Vagina (tissue), 2 donors: ENCODE data around the gene MED15. TPM values are rescaled to one million over a fixed set of nuclear protein-coding genes. Genes with fewer than 3 reads are reported as not detected.

Source experiments
- DNase-seq, 2 donors: peaks; one replicate each; pipeline ENCODE4 v3.0.0-alpha.2; 2017; ENCODE audit errors: extremely low spot score in 2 of 2
- H3K27ac ChIP-seq: fragments of 200-600 bp; sonication (generic); one replicate; pipeline ENCODE4 v1.5.1; 2019
- H3K27me3 ChIP-seq: fragments of 200-600 bp; sonication (generic); one replicate; pipeline ENCODE4 v1.5.1; 2019
- H3K36me3 ChIP-seq, 2 donors: fragments of 200-600 bp; sonication (generic); one replicate each; pipeline ENCODE4 v1.5.1; 2017 to 2019
- H3K4me1 ChIP-seq: fragments of 200-600 bp; sonication (generic); one replicate; pipeline ENCODE4 v1.5.1; 2019
- H3K4me3 ChIP-seq, 2 donors: fragments of 200-600 bp; sonication (generic); 1 replicate in 1 of 2; 2 replicates in 1 of 2; pipeline ENCODE4 v1.5.1; 2016 to 2019
- H3K9me3 ChIP-seq: fragments of 200-600 bp; sonication (generic); one replicate; pipeline ENCODE4 v1.5.1; 2019
- POLR2A ChIP-seq, 2 donors: fragments of 450-650 bp; IDR thresholded peaks; one replicate each; pipeline ENCODE4 v1.6.1; 2017; ENCODE audit warnings: antibody characterized with exemption in 2 of 2, mild to moderate bottlenecking in 2 of 2, moderate library complexity in 2 of 2
- POLR2AphosphoS5 ChIP-seq, 2 donors: sonication (generic); formaldehyde crosslinking; IDR thresholded peaks; one replicate each; pipeline ENCODE4 v1.9.0; 2017; ENCODE audit warnings: antibody characterized with exemption in 2 of 2, mild to moderate bottlenecking in 2 of 2, low read depth in 1 of 2; ENCODE audit not compliant: insufficient read depth in 1 of 2
- intact Hi-C: fragments of 100-400 bp; cut with DNase I; formaldehyde crosslinking; loops from one replicate; pipeline ENCODE4 v1.15.1; 2023
- total RNA-seq: library from RNA; depleted of rRNA; stranded (reverse); fragments of >200 nt; gene quantifications from one replicate; pipeline ENCODE4 v1.2.3, GENCODE V29; 2016
- TF ChIP-seq, protein P1 (sequence below), 3 experiments: fragments of 450-650 bp in 2 of 3; fragments of 200-600 bp in 1 of 3; sonication (generic) in 1 of 3; IDR thresholded peaks; one replicate each; pipeline ENCODE4 v1.5.1; 2017 to 2019; ENCODE audit warnings: antibody characterized with exemption in 3 of 3, mild to moderate bottlenecking in 2 of 3, moderate library complexity in 2 of 3

The MED15 gene
- total RNA-seq, 1 donor from 2014 or later, result 72.2 TPM

DNA sequence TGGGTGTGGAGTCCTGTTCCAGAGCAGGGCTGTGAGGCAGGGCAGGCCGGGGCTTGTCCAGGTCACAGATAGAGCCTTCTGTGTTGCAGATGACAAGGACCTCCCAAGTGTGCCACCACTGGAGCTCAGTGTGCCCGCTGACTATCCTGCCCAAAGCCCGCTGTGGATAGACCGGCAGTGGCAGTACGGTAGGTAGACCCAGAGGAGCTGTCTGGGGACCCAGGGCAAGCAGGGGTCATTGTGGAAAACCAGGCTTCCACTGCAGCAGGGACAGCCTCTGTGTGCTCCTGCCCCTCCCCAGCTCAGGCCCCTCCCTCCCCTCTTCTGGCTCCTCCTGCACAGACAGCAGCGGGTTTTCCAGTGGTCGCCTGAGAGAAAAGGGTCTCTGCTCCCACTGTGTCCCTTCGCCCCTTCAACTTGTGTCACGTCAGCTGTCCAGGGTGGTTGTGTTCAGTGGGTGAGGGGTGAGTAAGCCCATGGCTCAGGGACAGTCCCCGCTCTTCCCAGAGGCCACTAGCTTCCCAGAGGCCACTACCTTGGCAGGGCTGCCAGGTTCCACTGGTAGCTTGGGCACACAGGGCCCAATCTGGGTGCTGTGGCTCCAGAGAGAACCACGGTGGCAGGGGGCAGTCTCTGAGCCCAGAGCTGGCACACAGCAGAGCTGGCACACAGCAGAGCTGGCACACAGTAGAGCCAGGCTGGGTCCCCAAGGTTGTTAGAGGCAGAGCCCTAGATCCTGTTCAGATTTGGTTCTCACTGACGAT is 78.4 kb downstream of the MED15 start:
- Histone ChIP-seq H3K27me3 (no peaks in the 10 kb centered on the region), H3K9me3 (no peaks in the 10 kb centered on the region), H3K4me1 (peaks cover 46% of the 10 kb centered on the region), H3K36me3 (peaks cover 0 to 58% of the 10 kb centered on the region in 2 donors), H3K27ac (no peak overlapping the region), H3K4me3 (no peak overlapping the region)
- no peak for DNase-seq
- intact Hi-C loops, result no loop called here
- peak in 1 of 2 donors; percentile 1 for TF ChIP-seq POLR2AphosphoS5 (IDR thresholded peaks at IDR 0.05; ENCODE audit: insufficient read depth in 1 of 2, low read depth in 1 of 2)
- TF ChIP-seq POLR2A (IDR thresholded peaks at IDR 0.05), result no peak

DNA sequence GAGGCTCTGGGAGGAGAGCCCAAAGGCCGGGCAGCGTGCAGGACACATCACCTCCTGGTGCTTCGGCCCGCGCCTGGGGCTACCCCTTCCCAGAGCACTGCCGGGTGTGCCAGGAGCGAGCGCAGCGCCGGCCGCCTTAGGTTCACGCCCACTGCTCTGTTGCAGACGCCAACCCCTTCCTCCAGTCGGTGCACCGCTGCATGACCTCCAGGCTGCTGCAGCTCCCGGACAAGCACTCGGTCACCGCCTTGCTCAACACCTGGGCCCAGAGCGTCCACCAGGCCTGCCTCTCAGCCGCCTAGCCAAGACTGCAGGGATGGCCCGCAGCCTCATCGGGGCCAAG is 79.0 kb downstream of the MED15 start:
- TF ChIP-seq POLR2A (IDR thresholded peaks at IDR 0.05), result no peak
- no peak for TF ChIP-seq POLR2AphosphoS5 (IDR thresholded peaks at IDR 0.05; ENCODE audit: insufficient read depth in 1 of 2, low read depth in 1 of 2)
- TF ChIP-seq, protein P1, sequence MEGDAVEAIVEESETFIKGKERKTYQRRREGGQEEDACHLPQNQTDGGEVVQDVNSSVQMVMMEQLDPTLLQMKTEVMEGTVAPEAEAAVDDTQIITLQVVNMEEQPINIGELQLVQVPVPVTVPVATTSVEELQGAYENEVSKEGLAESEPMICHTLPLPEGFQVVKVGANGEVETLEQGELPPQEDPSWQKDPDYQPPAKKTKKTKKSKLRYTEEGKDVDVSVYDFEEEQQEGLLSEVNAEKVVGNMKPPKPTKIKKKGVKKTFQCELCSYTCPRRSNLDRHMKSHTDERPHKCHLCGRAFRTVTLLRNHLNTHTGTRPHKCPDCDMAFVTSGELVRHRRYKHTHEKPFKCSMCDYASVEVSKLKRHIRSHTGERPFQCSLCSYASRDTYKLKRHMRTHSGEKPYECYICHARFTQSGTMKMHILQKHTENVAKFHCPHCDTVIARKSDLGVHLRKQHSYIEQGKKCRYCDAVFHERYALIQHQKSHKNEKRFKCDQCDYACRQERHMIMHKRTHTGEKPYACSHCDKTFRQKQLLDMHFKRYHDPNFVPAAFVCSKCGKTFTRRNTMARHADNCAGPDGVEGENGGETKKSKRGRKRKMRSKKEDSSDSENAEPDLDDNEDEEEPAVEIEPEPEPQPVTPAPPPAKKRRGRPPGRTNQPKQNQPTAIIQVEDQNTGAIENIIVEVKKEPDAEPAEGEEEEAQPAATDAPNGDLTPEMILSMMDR (IDR thresholded peaks at IDR 0.05), result no peak
- Histone ChIP-seq H3K27me3 (no peaks in the 10 kb centered on the region), H3K36me3 (peaks cover 0 to 58% of the 10 kb centered on the region in 2 donors), H3K9me3 (no peaks in the 10 kb centered on the region), H3K4me1 (peaks cover 46% of the 10 kb centered on the region), H3K27ac (no peak overlapping the region), H3K4me3 (no peak overlapping the region)
- DNase-seq, result no peak
- intact Hi-C loops, result no loop called here

DNA sequence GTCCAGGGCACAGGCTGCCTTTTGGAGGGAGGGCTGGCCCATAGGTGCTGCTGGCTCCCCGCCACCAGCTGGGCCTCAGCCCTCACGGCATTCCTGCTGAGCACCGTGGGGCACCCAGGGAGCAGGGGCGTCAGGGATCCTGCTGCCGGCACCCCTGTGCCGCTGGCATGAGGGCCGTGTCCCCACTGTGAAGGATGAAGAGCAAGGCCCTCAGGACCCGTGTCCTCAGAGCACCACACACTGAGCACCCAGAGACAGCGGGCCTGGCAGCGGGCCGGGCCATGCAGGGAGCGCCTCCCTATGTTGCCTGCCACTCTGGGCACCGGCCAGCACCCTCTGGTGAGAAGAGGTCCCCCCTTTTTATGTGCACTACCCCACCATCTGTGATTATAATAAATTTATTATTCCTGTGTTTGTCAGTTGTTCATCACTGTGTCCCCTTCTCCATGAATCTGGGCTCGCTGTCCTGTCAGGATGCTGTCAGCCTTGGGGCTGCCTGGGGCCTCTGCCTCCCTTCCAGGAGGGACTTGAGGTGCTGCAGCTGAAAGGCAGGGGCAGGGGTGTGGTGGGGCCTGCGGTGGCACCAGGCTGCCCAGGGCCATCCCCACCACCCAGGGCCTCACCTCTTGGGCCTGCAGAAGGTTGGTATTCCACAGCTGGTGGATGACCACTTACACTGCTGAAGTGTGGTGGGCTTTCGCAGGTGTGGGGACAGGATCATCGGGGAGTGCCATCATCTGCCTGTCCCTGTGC is 80.0 kb downstream of the MED15 start:
- no peak overlapping the region for H3K4me3 ChIP-seq
- H3K36me3 ChIP-seq, result peaks cover 0 to 51% of the 10 kb centered on the region in 2 donors
- no peaks in the 10 kb centered on the region for H3K9me3 ChIP-seq
- no peak for TF ChIP-seq POLR2AphosphoS5 (IDR thresholded peaks at IDR 0.05; ENCODE audit: insufficient read depth in 1 of 2, low read depth in 1 of 2)
- TF ChIP-seq, protein P1 (IDR thresholded peaks at IDR 0.05), result no peak
- no peak for TF ChIP-seq POLR2A (IDR thresholded peaks at IDR 0.05)
- intact Hi-C loops, result no loop called here
- H3K27me3 ChIP-seq, result no peaks in the 10 kb centered on the region
- DNase-seq, result no peak
- no peak overlapping the region for H3K27ac ChIP-seq
- H3K4me1 ChIP-seq, result peaks cover 46% of the 10 kb centered on the region

DNA sequence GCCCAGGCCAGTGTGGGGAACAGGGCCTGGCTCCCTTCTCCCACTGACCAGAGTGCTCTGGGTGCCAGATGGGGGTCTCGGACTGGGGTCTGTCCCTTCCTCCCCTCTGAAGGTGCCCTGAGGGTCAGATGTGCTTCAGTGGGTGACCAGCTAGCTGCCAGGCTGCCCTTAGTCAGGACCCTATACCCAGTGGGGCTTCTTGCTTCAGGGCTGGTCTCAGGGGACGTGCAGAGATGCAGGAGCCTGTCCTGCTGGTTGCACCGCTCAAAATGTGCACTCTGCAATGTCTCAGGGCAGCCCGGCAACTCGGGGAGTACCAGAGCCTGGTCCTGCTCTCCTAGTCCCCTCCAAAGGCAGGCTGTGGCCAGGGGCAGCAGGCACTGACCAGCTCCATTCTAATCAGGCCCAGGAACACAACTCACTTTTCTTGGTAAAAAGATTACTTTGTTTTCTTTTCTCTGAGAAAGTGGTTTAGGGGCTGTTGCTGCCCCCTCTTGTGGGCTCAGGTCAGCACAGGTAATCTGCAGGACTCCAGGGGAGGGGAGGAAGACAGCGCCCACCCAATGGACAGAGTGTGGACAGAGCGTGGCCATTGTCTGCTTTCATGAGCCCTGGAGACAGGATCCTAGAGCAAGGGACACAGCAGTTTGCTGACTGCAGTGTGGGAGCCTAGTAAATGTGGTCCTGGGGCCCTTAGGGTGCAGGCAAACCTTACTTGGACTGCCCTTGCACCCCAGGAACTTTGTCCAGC is 80.9 kb downstream of the MED15 start:
- TF ChIP-seq POLR2AphosphoS5 (IDR thresholded peaks at IDR 0.05; ENCODE audit: insufficient read depth in 1 of 2, low read depth in 1 of 2) (peak in 1 of 2 donors; percentile 7), POLR2A (IDR thresholded peaks at IDR 0.05) (no peak)
- TF ChIP-seq, protein P1 (IDR thresholded peaks at IDR 0.05), result no peak
- peaks cover 46% of the 10 kb centered on the region for H3K4me1 ChIP-seq
- H3K27ac ChIP-seq, result no peak overlapping the region
- H3K27me3 ChIP-seq, result no peaks in the 10 kb centered on the region
- H3K36me3 ChIP-seq, result peaks cover 0 to 42% of the 10 kb centered on the region in 2 donors
- no peaks in the 10 kb centered on the region for H3K9me3 ChIP-seq
- no peak for DNase-seq
- intact Hi-C loops, result no loop called here
- H3K4me3 ChIP-seq, result no peak overlapping the region

DNA sequence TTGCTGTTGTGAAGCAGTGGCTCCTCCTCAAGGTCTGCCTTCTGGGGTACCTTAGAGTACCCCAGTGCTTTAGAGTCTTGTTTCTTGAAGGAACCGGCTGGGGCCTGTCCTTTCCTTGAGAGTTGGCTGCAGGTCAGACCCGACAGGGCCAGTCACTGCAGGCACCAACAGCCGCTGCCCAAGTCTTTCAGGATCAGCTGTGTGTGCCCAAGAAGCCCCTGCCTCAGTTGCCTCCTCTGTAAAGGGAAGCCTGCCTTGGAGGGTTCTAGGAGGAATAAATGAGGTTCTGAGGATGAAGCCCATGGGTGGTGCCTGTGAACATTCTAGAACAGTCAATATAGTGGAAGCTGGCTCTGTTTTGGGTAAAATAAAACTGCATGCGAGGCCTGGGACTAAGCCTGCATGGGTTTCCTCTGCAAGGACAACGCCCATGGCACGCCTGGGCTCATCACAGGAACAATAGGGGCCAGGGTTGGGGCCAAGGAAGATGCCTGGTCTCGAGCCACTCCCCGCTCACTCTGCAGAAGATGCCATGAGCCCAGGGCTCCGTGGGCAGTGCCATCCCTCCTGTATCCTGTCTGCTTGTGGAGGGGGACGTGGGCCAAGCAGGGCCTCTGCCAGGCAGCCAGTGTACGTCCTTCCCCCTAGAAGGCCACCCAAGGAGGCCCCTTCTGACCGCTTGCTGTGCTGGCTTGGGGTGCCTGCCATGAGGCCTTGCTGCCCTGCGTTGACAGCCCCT is 81.6 kb downstream of the MED15 start:
- TF ChIP-seq POLR2AphosphoS5 (IDR thresholded peaks at IDR 0.05; ENCODE audit: insufficient read depth in 1 of 2, low read depth in 1 of 2), result peak in 1 of 2 donors; percentile 3
- TF ChIP-seq, protein P1 (IDR thresholded peaks at IDR 0.05), result no peak

More for the DNA sequence above, 81.6 kb downstream of the MED15 start:
- Histone ChIP-seq H3K36me3 (peaks cover 0 to 35% of the 10 kb centered on the region in 2 donors), H3K27me3 (no peaks in the 10 kb centered on the region), H3K4me1 (peaks cover 46% of the 10 kb centered on the region), H3K27ac (peak overlapping the region; percentile 39), H3K9me3 (no peaks in the 10 kb centered on the region), H3K4me3 (no peak overlapping the region)
- DNase-seq, result no peak
- intact Hi-C loops, result no loop called here
